Measurements from ENCODE around the gene GNAZ. TPM values are rescaled to one million over a fixed set of nuclear protein-coding genes. Genes with fewer than 3 reads are reported as not detected.
A peak's percentile ranks its signal among the peaks of the same experiment; 100 is the strongest.

Gene GNAZ
- total and polyA plus RNA-seq, 7 donors = under 0.01 to 27.6 (median 22.8) TPM

- TF ChIP-seq POLR2AphosphoS5 (IDR thresholded peaks at IDR 0.05) (no peak), EP300 (IDR thresholded peaks at IDR 0.05) (no peak), POLR2A (IDR thresholded peaks at IDR 0.05) (no peak), CTCF (IDR thresholded peaks at IDR 0.05) (no peak)
- Histone ChIP-seq H3K27ac (no peak overlapping the region), H3K4me3 (no peak overlapping the region), H3K36me3 (no peaks in the 10 kb centered on the region), H3K9me3 (no peaks in the 10 kb centered on the region), H3K4me1 (peaks cover 0 to 6% (median 4%) of the 10 kb centered on the region in 4 donors), H3K27me3 (no peaks in the 10 kb centered on the region)
- peak; percentile 40 for DNase-seq
- intact Hi-C loops (cut with DNase I) = no loop called here
- WGBS, 2 donors = 81 to 84% methylated on average over 11 of the region's 11 CpGs
Measured at GRCh38 chr22:23064381-23065068, 5.8 kb upstream of the GNAZ start.

- DNase-seq = no peak
- no peaks in the 10 kb centered on the region for H3K27me3 ChIP-seq
- no peaks in the 10 kb centered on the region for H3K9me3 ChIP-seq
- TF ChIP-seq POLR2A (IDR thresholded peaks at IDR 0.05) = no peak
- no peak for TF ChIP-seq EP300 (IDR thresholded peaks at IDR 0.05)
- no peak for TF ChIP-seq CTCF (IDR thresholded peaks at IDR 0.05)
- H3K4me3 ChIP-seq = no peak overlapping the region
- peaks cover 0 to 9% (median 7%) of the 10 kb centered on the region in 4 donors for H3K4me1 ChIP-seq
- intact Hi-C loops (cut with DNase I) = no loop called here
- H3K27ac ChIP-seq = no peak overlapping the region
- no peaks in the 10 kb centered on the region for H3K36me3 ChIP-seq
- WGBS, 2 donors = 91 to 92% methylated on average over 3 of the region's 3 CpGs
Measured at GRCh38 chr22:23065069-23065451, 5.3 kb upstream of the GNAZ start.

- H3K4me3 ChIP-seq = no peak overlapping the region
- H3K9me3 ChIP-seq = no peaks in the 10 kb centered on the region
- DNase-seq = peak; percentile 48
- no peak overlapping the region for H3K27ac ChIP-seq
- no peaks in the 10 kb centered on the region for H3K27me3 ChIP-seq
- TF ChIP-seq CTCF (IDR thresholded peaks at IDR 0.05) = no peak
- TF ChIP-seq EP300 (IDR thresholded peaks at IDR 0.05) = no peak
- no peak for TF ChIP-seq POLR2AphosphoS5 (IDR thresholded peaks at IDR 0.05)
- no peak for TF ChIP-seq POLR2A (IDR thresholded peaks at IDR 0.05)
- intact Hi-C loops (cut with DNase I) = no loop called here
- WGBS, 2 donors = 77 to 85% methylated on average over 10 of the region's 10 CpGs
- no peaks in the 10 kb centered on the region for H3K36me3 ChIP-seq
- peaks cover 0 to 12% (median 9%) of the 10 kb centered on the region in 4 donors for H3K4me1 ChIP-seq
Measured at GRCh38 chr22:23065495-23066122, 4.7 kb upstream of the GNAZ start.

GRCh38 chr22:23066200-23067022 is 3.9 kb upstream of the GNAZ start:
- H3K36me3 ChIP-seq = no peaks in the 10 kb centered on the region
- peaks cover 0 to 20% (median 17%) of the 10 kb centered on the region in 4 donors for H3K4me1 ChIP-seq
- intact Hi-C loops (cut with DNase I) = no loop called here
- no peaks in the 10 kb centered on the region for H3K27me3 ChIP-seq
- no peak for TF ChIP-seq EP300 (IDR thresholded peaks at IDR 0.05)
- TF ChIP-seq POLR2AphosphoS5 (IDR thresholded peaks at IDR 0.05) = no peak
- no peak for TF ChIP-seq CTCF (IDR thresholded peaks at IDR 0.05)
- no peak for TF ChIP-seq POLR2A (IDR thresholded peaks at IDR 0.05)
- no peak overlapping the region for H3K27ac ChIP-seq
- 85 to 87% methylated on average over 15 of the region's 15 CpGs for WGBS, 2 donors
- no peaks in the 10 kb centered on the region for H3K9me3 ChIP-seq
- DNase-seq = peak; percentile 28
- H3K4me3 ChIP-seq = no peak overlapping the region
